Measurements from ENCODE around the gene SHD.
"Not testable (repeated sequence)": the region's sequence is repeated elsewhere in the genome, so short reads cannot be mapped to it uniquely, and the experiment has no call there.

SHD gene, protein sequence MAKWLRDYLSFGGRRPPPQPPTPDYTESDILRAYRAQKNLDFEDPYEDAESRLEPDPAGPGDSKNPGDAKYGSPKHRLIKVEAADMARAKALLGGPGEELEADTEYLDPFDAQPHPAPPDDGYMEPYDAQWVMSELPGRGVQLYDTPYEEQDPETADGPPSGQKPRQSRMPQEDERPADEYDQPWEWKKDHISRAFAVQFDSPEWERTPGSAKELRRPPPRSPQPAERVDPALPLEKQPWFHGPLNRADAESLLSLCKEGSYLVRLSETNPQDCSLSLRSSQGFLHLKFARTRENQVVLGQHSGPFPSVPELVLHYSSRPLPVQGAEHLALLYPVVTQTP

GRCh38 chr19:4278419-4279266 lies at the start of gene SHD:
SHD (plus strand) TSS chr19:4279266; CDS start chr19:4280064, 798 bp downstream.
- no peak for DNase-seq

- DNase-seq = not testable (repeated sequence)
These were observed 48.8 kb upstream of the SHD start for GRCh38 chr19:4230237-4230636.

GRCh38 chr19:4231521-4231920 lies 47.5 kb upstream of the SHD start:
- DNase-seq = not testable (repeated sequence)

GRCh38 chr19:4232139-4232538 lies 46.9 kb upstream of the SHD start:
- not testable (repeated sequence) for DNase-seq

DNA sequence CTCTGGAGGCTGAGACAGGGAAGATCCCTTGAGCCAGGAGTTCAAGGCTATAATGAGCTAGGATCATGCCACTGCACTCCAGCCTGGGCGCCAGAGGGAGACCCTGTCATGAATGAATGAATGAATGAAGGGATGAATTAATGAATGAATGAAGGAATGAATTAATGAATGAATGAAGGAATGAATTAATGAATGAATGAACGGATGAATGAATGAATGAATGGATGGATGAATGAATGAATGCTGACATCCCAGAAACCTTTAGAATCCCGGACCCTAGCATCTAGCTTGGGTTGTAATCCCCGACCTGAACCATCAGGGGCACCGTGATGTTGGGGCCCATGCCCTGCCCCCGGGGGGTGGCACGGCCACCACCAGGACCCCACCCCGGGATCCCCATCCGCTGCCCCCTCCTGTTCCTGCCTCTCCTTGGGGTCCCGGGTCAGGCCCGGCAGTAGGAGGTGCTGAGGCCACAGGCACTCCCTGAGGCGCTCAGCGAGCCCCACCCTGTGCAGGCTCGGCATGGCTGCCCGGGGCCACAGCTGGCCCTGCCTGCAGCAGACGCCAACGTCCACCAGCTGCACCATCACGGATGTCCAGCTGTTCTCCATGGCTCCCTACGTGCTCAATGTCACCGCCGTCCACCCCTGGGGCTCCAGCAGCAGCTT lies 46.3 kb upstream of the SHD start:
- no peak for DNase-seq

DNA sequence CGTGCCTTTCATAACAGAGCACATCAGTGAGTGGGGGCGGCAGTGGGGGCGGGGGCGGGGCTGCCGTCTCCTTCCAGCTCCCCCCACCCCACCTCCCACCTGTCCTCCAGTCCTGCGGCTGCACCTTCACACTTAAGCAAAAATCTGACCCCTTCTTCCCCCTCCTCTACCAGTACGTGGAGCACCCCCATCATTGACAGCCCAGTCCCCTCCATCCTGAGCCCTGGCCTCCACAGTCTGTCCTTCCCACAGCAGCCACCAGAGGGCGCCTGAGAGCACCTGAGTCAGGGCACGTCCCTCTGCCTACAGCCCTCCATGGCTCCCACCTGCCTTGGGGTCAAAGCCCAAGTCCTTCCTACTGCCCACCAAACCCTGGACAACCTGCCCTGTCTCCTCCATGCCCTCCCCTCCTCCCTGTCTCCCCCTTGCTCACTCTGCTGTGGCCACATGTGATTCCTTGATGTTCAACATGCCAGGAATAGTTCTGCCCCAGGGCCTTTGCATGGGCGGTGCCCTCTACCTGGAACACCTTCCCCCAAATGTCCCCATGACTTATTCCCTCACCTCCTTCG lies 45.7 kb upstream of the SHD start:
- DNase-seq = peak; percentile 31

- no peak for DNase-seq
These were observed 44.8 kb upstream of the SHD start for GRCh38 chr19:4234142-4234861.

- no peak for DNase-seq
These were observed 44.2 kb upstream of the SHD start for GRCh38 chr19:4234862-4235201.

DNA sequence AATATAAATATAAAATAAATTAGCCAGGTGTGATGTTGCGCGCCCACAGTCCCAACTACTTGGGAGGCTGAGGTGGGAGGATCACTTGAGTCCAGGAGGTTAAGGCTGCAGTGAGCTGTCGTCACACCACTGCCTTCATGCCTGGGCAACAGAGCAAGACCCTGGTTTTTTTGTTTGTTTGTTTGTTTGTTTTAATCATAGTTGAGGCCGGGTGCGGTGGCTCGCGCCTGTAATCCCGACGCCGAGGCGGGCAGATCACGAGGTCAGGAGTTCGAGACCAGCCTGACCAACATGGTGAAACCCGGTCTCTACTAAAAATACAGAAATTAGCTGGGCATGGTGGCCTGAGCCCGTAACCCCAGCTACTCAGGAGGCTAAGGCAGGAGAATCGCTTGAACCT lies 41.6 kb upstream of the SHD start:
- not testable (repeated sequence) for DNase-seq

- DNase-seq = no peak
These were observed 40.2 kb upstream of the SHD start for GRCh38 chr19:4238831-4239230.

- no peak for DNase-seq
These were observed 37.1 kb upstream of the SHD start for GRCh38 chr19:4241824-4242430.

- not testable (repeated sequence) for DNase-seq
These were observed 33.1 kb upstream of the SHD start for GRCh38 chr19:4245938-4246337.

DNA sequence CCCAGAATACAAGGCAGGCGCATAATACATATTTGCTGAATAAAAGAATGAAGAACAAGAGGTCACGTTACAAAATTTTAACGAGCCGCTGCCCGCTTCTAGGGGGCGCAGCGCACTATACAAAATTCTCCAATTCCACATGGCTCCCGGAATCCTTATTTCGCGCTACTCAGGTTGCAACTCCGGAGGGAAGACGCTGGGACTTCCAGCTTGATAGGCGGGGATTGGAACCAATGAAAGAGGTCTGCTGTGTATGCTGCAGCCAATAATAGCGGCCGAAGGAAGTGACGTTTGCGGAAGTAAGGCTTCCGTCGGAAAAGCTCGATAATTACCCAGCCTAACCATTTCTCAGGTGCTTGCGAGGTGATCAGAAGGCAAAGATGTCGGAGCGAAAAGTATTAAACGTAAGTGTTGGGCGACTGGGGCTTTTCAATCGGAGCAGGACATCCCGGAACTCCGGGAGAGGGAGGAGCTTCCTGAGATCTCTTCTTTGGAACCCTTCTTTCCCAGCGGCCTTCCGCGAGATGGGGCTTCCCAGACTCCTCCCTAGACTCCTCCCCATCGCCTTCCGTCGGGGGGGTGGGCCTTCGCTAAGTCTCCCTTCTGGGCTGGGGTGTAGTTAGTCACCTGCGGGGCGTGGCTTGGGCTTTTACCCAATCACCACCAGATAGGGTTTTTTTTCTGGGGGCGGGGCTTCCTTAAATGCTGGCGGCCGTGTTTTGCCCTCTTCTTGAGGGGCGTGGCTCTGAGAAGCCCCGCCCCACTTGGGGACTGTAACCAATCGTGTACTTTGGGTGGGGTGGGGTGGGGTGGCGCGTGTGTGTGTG lies 32.1 kb upstream of the SHD start, which contains the start of gene YJU2:
Gene YJU2, plus strand, starts transcription at position 314 of the 827 bp plus-strand sequence. Its CDS starts 67 bp downstream, at position 381.
- DNase-seq = peak; percentile 99

GRCh38 chr19:4256563-4256962 lies 22.5 kb upstream of the SHD start:
- DNase-seq = no peak

DNA sequence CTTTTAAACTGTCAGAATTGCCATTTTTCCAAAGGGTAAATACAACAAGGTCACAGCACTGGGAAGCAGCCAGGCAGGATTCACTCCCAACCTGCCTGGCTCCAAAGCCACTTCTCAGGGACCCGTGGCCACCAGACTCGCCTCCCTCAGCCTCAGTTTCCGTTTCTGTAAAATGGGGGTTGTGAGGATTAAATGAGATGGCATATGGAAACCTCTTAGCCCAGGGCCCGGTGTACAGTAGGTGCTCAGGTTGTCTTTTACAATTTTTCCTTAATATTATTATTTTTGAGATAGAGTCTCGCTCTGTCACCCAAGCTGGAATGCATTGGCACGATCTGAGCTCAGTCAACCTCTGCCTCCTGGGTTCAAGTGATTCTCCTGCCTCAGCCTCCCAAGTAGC lies 22.0 kb upstream of the SHD start:
- no peak for DNase-seq

DNA sequence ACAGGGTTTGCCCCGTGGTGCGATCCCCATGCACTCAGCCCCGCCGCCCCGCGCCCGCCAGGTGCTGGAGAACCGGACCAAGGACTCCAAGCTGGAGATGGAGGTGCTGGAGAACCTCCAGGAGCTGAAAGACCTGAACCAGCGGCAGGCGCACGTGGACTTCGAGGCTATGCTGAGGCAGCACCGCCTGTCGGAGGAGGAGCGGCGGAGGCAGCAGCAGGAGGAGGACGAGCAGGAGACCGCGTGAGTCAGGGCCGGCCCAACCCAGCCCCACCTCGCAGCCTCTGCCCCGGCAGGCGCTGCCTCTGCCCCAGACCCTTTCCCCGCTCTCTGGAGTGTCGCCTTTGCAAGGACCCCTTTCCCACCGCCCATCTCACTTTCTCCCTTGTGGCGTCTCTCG lies 20.9 kb upstream of the SHD start:
- no peak for DNase-seq

DNA sequence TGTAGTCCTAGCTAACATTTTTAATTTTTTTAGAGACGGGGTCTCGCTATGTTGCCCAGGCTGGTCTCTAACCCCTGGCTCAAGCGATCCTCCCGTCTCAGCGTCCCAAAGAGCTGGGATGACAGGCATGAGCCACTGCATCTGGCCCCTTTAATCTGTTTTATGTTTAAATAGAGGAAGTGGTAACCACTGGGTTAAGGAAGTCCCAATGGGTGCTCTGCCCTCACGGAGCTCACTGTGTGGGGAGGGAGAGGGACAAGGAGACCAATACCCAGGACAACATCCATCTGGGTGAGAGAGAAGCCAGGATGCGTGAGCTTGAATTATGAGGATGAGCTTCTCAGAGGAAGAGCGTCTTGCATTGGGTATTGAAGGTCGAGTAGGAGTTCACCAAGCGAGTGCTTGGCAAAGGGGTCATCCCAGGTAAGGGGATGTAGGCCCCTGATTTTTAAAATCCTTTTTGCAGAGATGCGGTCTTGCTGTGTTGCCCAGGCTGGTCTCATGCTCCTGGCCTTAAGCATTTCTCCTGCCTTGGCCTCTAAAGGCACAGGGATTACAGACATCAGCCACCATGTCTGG lies 18.4 kb upstream of the SHD start:
- DNase-seq = no peak

- DNase-seq = no peak
These were observed 14.3 kb upstream of the SHD start for GRCh38 chr19:4264812-4265211.

GRCh38 chr19:4266253-4267000 lies 12.6 kb upstream of the SHD start:
- DNase-seq = no peak

Data from NK-92 treated with Interleukin-12 subunit alpha and Interleukin-12 subunit beta, amount 100 ng/mL, for 24 hours (cell line).